Pons (tissue), 1 donor: Measurements from ENCODE around the gene PRRT1.
"Not testable (repeated sequence)": the region's sequence is repeated elsewhere in the genome, so short reads cannot be mapped to it uniquely, and the experiment has no call there.

Source experiments
- DNase-seq: peaks from one replicate; pipeline ENCODE4 v3.0.0-alpha.2; 2016; ENCODE audit warnings: low spot score

PRRT1 gene

DNA sequence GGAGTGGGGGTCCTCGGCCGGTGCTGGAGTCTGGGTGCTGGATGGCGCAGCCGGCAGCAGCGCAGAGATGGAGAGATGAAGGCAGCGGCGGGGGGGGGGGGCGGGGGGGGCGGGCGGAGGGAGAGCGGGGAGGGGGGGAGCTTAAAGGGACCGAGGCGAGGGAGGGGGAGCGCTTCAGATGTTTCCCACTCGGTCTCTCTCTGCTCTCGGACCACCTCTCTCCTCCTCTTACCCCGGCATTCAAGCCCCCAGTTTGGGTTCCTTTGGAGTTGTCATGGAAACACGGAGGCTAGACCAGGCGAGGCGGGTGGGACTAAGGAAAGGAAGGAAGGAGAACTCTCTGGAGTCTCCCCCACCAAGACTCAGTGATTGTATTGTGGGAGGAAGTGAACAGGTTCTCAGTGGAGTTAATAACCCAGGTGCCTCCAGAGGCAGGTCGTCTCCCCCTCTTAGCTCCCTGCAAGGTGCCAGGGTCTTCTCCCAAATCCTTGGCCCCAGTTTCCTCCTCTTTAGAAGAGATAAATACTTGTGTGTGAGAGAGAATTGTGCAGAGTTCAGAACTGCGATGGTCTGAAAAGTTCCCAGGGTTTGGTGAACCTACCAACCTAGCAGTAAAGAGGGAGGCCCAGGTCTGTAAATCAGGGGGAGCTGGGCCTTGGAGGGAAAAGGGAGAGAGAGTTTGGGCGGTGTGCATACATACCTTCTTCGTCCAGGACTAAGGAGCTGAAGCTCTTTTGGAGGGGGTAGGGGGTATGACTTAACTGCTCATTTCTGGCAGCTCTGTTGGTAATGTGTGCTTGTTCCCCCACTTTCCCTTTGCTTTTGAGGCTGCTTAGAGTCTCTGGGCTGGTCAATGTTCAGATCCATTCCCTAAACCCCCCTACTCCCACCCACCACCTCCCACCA is at the start of gene PRRT1:
Gene PRRT1 (minus strand): TSS at position 77 of the 906 bp plus-strand sequence. CDS start 112 bp downstream, outside the sequence.
- DNase-seq, result no peak

DNA sequence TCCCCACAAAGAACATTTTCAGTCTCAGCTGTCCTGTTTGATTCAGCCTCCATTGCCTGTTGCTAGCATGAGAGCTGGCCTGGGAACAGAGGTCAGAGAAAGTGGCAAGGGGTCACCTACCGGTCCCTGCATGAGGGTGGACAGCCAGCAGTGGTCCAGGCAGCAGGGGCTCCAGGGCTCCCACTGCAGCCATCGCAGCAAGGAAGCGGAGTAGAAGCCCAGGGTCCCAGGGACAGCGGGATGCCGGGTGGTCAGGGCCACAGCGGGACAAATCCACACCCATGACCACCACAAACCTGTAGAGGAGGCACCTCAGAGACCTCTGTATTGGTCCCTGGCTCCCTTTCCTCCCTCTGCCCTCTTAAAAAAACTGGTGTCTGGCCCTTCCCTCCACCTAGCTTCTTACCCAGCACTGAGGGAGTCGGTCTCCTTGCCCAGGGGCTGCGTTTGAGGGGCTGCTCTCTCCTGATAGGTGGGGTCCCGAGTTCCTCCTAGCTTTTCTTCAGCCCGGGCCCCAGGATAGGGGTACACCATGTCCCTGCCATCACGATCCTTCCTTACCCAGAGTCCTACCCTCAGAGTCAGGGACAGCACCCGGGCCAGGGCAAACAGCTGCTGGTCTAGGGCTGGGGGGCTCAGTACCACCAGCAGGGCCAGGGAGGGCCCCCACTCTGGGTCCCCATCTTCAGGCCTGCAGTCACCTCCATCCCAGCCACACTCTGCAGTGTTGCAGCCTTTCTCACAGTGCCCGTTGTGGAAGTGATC is 49.2 kb upstream of the PRRT1 start:
- DNase-seq, result no peak

DNA sequence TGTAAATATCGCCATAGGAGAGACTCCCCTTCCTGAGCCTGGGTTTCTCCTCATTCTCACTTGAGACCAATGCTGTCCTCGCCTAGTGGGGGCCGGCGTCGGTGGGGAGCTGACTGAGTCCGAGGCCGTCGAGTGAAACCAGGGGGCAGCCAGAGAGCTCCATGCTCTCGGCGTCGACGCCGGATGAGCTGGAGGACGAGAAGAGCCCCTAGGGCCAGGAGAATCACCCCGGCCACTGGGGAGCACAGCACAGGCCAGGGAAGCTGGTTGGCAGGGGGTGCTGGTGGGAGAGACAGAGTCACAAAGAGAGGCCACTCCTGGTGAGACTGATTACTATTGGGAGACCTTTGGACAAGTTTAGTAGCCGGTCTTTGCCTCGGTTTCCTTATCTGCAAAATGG is 47.1 kb upstream of the PRRT1 start:
- DNase-seq, result no peak

DNA sequence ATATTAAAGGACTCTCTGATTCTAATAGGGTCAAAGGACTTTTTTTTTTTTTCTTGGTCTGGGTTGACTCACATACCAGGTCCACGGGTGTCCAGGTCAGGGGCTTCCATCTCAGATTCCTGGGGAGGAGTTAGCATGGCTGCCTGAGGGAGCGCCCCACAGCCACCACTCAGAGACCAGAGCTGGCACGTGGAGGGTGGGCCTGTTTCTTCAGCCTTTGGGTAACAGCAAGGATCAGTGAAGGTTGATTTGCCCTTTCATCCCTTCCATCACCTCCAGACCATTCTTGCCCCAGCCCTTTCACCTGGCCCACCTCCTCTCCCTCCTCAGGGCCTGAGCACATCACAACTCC is 46.6 kb upstream of the PRRT1 start:
- no peak for DNase-seq

DNA sequence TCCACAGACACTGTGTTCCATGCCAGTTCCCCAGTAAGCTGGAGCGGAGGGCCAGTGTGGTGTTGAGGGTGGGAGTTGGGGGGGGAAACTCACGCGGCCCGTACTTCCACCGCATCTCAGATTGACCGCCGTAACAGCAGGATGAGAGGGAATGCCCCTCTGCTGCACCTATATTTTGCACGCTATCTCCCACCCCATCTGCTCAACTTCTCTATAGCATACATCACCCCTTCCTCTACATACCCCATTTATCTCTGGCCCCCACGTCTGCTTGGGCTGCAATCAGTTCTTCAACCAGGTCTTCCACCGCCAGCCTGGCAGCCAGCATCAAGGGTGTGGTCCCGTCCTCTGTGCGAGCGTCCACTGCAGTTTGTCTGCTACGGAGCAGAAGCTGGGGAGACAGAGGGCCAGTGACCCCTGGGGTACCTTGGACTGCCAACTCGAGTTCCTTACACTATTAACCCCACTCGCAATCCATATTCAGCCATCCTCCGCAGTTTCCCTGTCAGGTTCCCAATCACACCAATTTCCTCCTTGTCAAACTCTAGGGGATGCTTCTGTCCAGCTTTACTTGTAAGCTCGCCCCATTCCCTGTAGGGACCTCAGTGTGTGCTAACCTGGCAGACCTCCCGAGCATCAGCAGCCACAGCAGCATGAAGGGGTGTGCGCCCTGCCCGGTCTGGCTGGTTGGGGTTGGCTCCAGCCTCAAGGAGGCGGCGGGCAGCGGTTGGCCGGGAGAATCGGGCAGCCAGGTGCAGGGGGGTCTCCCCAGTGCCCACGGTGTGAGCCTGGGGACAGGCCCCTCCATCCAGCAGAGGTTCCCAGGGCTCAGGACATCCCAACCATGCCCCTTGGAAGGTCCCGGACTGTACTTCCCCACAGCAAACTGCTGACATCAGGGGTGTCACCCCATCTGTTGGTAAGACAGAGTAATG is 45.2 kb upstream of the PRRT1 start:
- peak; percentile 74 for DNase-seq

DNA sequence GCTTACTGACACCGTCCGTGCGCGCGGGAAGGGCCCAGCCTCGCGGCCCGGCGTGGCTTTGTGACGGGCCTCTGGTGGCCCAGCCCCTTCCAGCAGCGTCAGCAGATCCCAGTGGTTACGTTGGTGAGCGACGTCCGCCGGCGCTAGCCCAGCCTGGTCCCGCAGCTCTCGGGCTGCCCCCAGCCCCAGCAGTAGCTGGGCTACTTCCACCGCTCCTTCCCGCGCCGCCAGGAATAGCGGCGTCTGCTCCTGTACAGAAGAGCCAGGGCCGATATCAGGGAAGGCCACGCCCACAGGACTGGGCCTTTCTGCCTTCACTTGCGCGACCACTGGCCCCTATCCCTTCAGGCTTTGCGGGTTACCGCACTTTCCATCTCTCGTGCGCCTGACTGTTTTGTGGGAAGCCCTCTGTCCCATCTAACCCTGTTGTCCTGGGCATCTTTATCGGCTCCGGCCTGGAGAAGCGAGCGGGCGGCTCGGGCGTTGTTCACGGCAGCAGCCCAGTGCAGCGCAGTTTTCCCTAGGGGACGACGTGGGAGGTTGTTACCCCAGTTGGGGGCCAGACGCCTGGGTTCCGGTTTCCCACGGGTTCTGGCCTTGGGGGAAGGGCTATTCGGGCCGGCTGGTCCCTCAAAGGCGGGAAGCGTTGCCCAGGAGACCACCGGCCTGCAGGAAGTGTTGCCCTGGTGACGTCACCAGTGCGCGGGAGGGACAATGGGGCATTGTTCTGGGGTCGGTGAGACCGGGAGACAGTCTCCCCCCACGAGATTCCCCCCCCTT is 44.4 kb upstream of the PRRT1 start:
- peak; percentile 95 for DNase-seq

DNA sequence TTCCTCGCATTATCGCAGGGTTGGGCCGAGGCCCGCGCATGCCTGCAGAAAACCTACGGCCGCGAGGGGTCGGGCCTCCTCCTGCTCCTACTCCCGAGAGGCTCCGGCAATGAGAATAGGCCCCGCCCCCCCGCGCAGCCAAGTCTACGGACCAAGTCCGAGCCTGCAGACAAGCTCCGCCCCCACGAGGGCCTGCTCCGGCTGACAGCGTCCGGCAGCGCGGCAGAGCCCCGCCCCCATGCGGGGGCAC is 43.8 kb upstream of the PRRT1 start:
- peak; percentile 100 for DNase-seq

DNA sequence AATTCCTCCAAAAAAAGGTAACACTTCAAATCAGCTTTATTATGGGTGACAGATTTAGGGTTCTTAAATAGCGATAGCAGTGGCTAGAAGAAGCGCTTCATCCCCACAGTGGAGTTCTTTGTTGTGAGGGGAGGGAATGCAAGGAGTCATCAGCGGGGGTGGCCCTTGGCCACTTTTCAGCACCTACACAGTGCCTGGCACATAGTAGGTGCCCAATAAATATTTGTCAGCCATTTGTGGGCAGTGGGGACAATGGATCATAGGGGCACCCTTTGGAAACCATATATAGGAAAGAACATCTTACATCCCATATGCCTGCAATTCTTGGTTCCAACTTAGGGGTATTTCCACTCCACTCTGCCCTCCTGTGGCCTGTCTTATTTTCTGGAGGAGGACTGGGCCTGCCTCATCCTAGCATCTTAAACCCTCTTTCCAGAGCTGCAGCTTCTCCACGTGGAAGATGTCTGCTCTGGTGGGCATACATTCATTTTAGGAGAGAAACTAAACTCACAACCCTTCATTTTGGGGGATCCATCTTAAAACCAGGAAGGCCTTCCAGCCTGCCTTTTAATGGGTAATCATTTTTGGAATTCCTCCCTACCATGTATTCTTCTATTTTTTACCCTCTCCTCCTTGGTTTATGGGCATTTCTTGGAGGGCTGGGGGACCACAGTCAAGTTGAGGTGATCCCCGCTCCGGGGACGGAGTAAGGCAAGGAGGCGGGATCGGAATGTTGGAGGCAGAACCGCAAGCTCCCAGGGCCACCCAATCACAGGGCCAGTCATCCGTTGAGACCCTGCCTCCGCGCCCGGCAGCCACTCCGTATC is 43.3 kb upstream of the PRRT1 start:
- peak; percentile 84 for DNase-seq

DNA sequence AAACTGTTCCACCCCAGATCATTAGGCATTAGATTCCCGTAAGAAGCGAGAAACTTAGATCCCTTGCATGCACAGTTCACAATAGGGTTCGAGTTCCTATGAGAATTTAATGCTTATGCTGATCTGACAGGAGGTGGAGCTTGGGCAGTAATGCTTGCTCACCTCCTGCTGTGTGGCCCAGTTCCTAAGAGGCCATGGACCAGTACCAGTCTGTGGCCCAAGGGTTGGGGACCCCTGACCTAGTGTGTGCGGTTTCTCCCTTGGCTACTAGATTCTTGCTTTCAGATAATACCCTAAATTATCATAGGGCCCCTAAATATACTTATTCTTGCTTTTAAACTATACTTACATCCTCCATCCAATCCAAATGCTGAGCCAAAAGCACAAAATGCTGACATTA is 42.6 kb upstream of the PRRT1 start:
- DNase-seq, result no peak

DNA sequence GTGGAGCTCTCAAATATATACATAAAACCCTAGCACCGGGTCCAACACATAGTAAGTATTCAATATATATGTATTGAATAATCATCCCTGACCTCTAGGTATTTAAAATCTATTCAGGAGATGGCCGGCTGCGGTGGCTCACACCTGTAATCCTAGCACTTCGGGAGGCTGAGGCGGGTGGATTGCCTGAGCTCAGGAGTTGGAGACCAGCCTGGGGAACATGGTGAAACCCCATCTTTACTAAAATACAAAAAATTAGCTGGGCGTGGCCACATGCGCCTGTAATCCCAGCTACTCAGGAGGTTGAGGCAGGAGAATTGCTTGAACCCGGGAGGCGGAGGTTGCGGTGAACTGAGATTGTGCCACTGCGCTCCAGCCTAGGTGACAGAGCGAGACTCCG is 41.4 kb upstream of the PRRT1 start:
- DNase-seq, result not testable (repeated sequence)

DNA sequence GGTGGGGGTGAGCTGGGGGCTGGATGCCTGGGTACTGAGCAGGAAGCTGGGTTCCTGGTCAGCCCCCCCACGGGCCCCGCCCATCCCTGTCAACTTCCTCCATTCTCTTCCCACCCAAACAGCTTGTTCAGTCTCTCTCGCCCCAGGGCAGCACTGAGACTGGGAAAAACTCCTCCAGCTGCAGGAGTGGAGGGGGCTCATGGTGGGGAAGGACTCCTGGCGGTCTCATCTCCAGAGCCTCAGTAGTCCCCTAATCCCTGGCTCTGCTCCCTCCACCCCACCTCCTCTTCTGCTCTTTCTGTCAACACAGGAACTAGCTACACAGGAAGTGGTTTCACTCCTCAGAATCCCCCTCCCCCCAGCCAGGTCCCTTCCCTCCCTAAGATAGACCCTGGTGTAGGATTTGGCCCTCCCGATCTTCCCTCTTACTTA is 40.9 kb upstream of the PRRT1 start, which contains the start of gene GPSM3:
Gene GPSM3 (minus strand): TSS at position 36 of the 432 bp plus-strand sequence. CDS start 130 bp downstream, outside the sequence.
- DNase-seq, result peak; percentile 55

DNA sequence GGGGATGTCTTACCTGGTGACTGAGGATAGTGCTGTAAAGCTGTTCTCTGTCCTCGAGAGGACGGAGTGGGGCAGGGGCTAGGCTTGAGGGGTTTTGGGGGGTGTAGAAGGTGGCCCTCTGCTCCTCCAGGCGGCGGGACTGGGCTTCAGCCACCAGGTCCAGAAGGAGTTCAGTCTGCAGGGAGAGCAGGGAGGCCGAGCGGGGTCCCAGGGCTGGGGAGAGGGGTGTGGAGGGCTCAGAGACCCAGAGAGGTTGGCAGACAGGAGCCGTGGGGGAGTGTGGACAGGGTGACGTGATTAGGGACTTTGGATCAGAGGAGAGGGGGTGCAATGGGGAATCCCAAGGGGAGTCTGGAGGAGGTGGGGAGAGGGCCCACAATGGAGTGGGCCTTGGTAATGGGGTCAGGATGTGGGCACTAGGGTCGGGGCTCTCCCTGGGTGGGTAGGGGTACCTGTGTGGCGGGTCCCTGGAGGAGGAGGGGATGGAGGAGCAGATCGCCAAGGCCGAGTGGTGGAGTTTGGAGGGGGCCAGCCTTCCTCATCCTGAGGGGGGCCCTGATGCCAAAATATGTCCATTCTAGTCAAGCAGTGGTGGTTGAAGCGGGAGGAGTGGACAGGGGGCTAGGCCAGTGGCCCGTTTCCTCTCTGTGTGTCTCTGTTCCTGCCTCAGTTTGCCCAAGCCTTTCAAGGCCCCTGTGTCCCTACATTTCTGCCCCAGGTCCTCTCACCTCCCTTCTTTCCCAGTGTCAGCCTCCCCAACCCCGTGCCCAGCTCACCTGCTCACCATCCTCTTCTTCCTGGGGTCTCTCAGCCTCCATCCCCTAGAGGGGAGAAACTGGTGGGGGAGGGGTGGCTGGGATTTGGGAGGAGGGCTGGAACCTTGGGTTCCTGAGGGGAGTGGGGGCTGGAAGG is 40.2 kb upstream of the PRRT1 start:
- no peak for DNase-seq

DNA sequence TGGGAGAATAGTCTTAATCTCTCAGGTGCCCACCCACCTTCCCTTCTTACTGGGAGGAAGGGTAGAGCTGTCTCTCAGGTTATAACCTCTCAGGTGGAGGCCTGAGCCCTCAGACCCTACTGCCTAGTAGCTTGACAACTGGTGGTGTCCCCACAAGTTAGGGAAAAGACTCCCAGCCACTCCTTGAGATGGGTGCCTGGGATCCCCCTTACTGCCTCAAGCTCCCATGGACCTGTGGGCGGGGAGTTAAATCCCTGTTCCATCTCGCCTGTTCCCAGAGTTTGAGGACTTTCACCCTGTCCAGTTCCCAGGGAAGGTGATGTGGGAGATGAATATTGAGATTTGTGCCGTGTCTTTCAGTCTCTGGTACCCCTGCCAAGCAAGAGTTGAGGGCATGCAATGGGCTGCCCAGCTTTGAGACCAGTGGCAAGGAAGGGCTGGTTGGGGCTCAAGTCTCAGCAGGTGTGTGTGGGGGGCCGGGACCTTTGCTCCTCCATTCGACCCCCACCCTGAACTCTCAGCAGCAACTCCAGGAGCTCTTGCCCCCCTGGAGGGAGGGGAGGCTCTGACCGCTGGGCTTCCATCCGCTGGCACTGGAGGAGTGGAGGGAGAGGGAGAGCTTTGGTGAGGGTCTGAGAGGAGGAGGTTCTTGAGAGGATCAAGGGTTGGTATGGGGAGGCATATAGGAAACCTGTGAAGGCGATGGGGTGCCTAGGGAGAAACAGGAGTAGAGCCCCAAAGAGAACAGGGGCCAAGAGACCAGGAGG is 39.4 kb upstream of the PRRT1 start:
- DNase-seq, result no peak

DNA sequence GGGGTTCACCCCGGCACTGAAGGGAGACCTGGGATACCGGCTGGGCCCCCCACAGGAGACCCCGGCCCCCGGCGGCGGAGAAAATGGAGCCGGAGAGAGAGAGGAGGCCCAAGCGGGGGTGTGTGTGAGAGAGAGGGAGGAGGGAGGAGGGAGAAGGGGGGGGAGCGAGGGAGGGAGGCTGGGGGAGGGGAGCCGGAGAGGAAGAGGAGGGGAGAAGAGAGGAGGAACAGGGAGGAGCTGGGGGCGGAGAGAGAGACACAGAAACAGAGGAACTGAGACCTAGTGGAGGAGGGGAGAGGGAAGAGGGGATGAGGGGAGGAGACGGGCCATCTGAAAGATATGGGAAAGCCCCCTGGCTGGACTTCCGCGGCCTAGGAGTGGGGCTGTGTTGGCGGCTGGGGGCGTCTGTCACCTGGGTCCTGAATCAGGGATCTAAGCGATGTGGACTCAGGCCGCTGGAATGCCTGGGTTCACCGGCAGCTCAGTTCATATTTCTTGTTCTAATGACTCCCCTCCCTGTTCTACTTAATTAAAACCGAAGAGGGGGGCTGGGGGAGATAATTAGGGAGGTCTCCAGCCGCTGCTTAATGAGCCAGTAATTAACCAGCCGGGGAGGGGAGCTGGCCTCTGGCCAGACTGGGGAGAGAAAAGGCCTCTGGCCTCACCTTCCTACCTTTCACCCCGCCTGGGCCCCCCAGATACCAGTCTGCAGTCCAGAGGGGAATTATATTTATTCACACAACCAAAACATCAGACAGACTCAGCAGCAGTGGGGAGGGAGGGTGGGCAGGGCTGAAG is 38.5 kb upstream of the PRRT1 start, which contains the start of gene PBX2:
Gene PBX2 (minus strand): TSS at position 149 of the 798 bp plus-strand sequence. CDS start 287 bp downstream, outside the sequence.
- peak; percentile 96 for DNase-seq

DNA sequence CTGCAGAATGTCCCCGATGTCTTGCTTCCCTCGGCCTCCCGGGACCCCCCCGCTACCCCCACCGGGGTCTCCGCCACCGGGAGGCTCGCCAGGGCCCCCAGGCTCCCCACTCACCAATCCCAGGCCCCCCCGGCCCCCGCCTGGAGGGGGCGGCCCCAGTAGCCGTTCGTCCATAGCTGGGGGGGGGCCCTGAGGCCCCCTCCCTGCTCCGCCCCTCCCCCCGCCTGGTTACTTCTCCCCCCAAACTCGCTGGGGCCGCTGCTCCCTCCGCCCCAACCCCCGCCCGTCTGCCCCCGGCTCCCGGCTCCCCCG is 38.0 kb upstream of the PRRT1 start:
- no peak for DNase-seq

DNA sequence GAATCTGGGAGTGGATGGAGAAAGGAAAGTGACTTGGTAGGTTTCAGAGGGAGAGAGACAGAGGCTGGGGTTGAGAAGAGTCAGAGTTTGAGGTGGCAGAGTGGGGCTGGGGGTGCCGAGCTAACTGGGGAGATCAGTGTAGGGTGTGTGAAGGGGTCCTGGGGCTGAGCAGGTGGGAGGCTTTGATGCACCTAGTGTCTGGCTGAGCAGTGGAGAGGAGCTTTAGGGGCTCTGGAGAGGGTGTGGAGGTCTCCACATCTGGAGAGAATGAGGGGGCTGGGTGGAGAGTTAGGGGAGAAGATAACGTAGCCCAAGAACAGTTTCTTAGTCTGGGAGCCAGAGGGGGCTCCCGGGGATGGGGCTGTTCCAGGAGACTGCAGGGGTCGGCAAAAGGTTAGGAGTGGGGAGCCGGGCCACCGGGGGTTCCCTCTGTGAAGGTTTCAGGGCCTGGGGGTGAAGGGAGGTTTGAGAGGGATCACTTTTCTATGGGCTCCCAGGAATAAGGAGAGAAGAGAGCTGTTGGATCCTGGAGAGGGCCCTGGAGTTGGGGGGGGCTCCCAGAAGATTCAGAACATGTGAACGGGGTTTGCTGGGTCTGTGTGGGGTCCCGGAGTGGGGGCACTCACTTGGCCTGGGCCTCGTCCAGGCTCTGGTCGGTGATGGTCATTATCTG is 37.5 kb upstream of the PRRT1 start:
- DNase-seq, result no peak

DNA sequence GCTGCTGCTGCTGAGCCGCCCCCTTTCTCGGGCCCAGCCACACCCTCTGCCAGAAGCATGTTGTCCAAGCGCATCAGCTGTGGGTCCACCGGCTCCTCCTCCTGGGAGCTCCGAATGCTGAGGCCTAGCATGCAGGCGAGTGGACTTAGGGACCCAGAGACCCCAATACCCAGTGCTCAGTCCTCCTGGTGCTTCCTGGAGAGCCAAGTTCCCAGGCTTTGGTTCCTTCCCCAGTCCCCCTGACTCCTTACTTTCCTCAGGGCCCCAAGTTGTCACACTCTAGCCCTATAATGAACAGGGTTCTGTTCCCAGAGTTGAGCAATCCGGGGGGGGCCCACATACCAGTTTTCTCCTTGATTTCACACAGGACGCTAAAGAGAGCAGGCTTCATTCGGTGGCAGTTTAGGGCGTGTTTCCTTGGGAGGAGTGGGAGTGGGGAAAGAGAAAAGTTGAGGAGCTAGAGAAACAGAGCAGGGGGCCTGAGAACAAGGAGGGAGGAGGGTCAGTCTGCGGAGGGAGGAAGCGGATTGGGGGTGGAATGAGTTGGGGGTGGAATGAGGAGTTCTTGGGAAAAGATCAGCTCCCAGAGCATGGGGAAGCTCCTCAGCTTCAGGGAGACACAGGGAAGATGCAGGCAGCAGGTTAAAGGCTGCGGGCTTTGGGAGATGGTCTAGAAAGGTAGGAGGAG is 36.8 kb upstream of the PRRT1 start:
- no peak for DNase-seq
